ENCODE data around the gene HIF1A.

DNA sequence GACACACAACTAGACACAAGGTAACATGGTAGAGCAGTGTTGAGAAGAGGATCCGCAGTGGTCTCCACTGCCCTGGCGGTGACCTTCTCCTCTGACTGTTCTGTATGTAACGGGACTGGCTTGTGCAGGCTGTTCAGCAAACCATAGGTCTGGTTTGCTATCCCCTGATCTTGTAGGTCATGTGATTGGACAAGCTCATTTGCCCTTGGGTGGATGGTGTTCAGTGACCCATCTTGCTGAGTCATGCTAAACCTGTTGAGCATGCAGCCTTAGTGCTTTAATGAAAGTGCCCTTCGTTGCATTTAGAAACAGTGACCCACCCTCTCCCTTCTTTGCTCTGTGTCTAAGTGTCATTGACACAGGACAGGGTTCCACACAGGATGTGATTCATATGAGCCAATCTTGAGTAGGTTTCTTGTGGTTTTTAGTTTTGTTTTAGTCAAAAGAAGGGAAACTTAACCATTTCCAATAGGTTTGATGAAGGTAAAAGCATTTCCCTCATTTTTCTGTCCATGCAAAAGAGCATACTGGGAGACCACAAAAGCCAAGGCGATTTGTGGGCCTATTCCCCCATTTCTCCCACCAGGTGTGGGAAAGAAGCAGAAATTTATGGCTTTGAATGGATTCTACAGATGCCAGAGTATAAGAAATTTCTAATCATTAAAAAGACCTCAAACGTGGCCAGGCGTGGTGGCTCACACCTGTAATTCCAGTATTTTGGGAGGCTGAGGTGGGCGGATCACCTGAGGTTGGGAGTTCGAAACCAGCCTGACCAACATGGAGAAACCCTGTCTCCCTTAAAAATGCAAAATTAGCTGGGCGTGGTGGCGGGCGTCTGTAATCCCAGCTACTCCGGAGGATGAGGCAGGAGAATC lies 32.6 kb upstream of the HIF1A start:
- TF ChIP-seq, protein P1, sequence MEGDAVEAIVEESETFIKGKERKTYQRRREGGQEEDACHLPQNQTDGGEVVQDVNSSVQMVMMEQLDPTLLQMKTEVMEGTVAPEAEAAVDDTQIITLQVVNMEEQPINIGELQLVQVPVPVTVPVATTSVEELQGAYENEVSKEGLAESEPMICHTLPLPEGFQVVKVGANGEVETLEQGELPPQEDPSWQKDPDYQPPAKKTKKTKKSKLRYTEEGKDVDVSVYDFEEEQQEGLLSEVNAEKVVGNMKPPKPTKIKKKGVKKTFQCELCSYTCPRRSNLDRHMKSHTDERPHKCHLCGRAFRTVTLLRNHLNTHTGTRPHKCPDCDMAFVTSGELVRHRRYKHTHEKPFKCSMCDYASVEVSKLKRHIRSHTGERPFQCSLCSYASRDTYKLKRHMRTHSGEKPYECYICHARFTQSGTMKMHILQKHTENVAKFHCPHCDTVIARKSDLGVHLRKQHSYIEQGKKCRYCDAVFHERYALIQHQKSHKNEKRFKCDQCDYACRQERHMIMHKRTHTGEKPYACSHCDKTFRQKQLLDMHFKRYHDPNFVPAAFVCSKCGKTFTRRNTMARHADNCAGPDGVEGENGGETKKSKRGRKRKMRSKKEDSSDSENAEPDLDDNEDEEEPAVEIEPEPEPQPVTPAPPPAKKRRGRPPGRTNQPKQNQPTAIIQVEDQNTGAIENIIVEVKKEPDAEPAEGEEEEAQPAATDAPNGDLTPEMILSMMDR (IDR thresholded peaks at IDR 0.05): no peak
- no peak for TF ChIP-seq POLR2A (IDR thresholded peaks at IDR 0.05)
